ENCODE data around the gene UBE2A. TPM values are rescaled to one million over a fixed set of nuclear protein-coding genes. Genes with fewer than 3 reads are reported as not detected.
A peak's percentile ranks its signal among the peaks of the same experiment; 100 is the strongest.

Gene UBE2A
- total RNA-seq (10 to 100 TPM; 60.4 to 73.2 TPM), polyA plus RNA-seq (ENCODE audit: insufficient read length in 6 of 6) (100 to 1,000 TPM in 1 of 6 donors, 10 to 100 TPM in 5; 89.5 to 100 (median 92.7) TPM)
- long read RNA-seq, donor 1, transcript UBE2A-206 (5 exons, 1,381 nt), result minor isoform, 5 of 37 reads
- long read RNA-seq, donor 1, transcript UBE2A-202 (6 exons, 1,874 nt), result major isoform, 22 of 37 reads
- long read RNA-seq, donor 1, partial matches to known transcripts, result 0 of 37 reads
- long read RNA-seq, donor 1, other reads (novel, unspliced or antisense), result 0 of 37 reads
- long read RNA-seq, donor 2, transcript UBE2A-202 (6 exons, 1,874 nt), result major isoform, 14 of 95 reads
- long read RNA-seq, donor 2, partial matches to known transcripts, result 62 of 95 reads
- long read RNA-seq, donor 2, other reads (novel, unspliced or antisense), result 12 of 95 reads
- long read RNA-seq, donor 3, transcript UBE2A-202 (6 exons, 1,874 nt), result major isoform, 10 of 23 reads
- long read RNA-seq, donor 3, partial matches to known transcripts, result 0 of 23 reads
- long read RNA-seq, donor 3, other reads (novel, unspliced or antisense), result 0 of 23 reads
- long read RNA-seq, donor 4, transcript UBE2A-202 (6 exons, 1,874 nt), result major isoform, 21 of 33 reads
- long read RNA-seq, donor 4, partial matches to known transcripts, result 3 of 33 reads
- long read RNA-seq, donor 4, other reads (novel, unspliced or antisense), result 6 of 33 reads
- long read RNA-seq, donor 5, transcript UBE2A-202 (6 exons, 1,874 nt), result major isoform, 6 of 20 reads
- long read RNA-seq, donor 5, partial matches to known transcripts, result 0 of 20 reads
- long read RNA-seq, donor 5, other reads (novel, unspliced or antisense), result 0 of 20 reads
- long read RNA-seq, donor 6, transcript UBE2A-203 (3 exons, 2,643 nt), result minor isoform, 6 of 21 reads
- long read RNA-seq, donor 6, transcript UBE2A-207 (5 exons, 934 nt), result minor isoform, 6 of 21 reads
- long read RNA-seq, donor 6, transcript UBE2A-202 (6 exons, 1,874 nt), result major isoform, 7 of 21 reads
- long read RNA-seq, donor 6, partial matches to known transcripts, result 0 of 21 reads
- long read RNA-seq, donor 6, other reads (novel, unspliced or antisense), result 0 of 21 reads
- long read RNA-seq, donor 7, transcript UBE2A-202 (6 exons, 1,874 nt), result major isoform, 8 of 20 reads
- long read RNA-seq, donor 7, partial matches to known transcripts, result 5 of 20 reads
- long read RNA-seq, donor 7, other reads (novel, unspliced or antisense), result 0 of 20 reads
- long read RNA-seq, donor 8, transcript UBE2A-203 (3 exons, 2,643 nt), result minor isoform, 7 of 28 reads
- long read RNA-seq, donor 8, transcript UBE2A-202 (6 exons, 1,874 nt), result major isoform, 10 of 28 reads
- long read RNA-seq, donor 8, partial matches to known transcripts, result 0 of 28 reads
- long read RNA-seq, donor 8, other reads (novel, unspliced or antisense), result 0 of 28 reads
- long read RNA-seq, donor 9, result 0 reads
- long read RNA-seq, donor 10, transcript UBE2A-202 (6 exons, 1,874 nt), result major isoform, 19 of 24 reads
- long read RNA-seq, donor 10, partial matches to known transcripts, result 1 of 24 reads
- long read RNA-seq, donor 10, other reads (novel, unspliced or antisense), result 0 of 24 reads
- long read RNA-seq, donor 11, transcript UBE2A-202 (6 exons, 1,874 nt), result major isoform, 21 of 205 reads
- long read RNA-seq, donor 11, partial matches to known transcripts, result 165 of 205 reads
- long read RNA-seq, donor 11, other reads (novel, unspliced or antisense), result 9 of 205 reads
- long read RNA-seq, donor 12, transcript UBE2A-202 (6 exons, 1,874 nt), result major isoform, 11 of 20 reads
- long read RNA-seq, donor 12, partial matches to known transcripts, result 0 of 20 reads
- long read RNA-seq, donor 12, other reads (novel, unspliced or antisense), result 0 of 20 reads

- DNase-seq, result peak; percentile 84 to 95 (median 92)
- H3K36me3 ChIP-seq, result no peaks in the 10 kb centered on the region
- no peaks in the 10 kb centered on the region for H3K27me3 ChIP-seq
- H3K9me3 ChIP-seq, result no peaks in the 10 kb centered on the region
- H3K27ac ChIP-seq, result peak within 1 kb of the TSS; percentile 89 to 90
- peaks cover 0 to 10% of the 10 kb centered on the region in 2 donors for H3K4me1 ChIP-seq
- intact Hi-C loops (cut with DNase I), result no loop called here
- H3K4me3 ChIP-seq, result peak within 1 kb of the TSS; percentile 42 to 65
- peak; percentile 98 for ATAC-seq
- no peak for TF ChIP-seq CTCF (IDR thresholded peaks at IDR 0.05)
These were observed at the start of gene UBE2A for GRCh38 chrX:119574394-119575266. UBE2A (plus strand) TSS chrX:119574563; CDS start chrX:119574712, 149 bp downstream.

- no peaks in the 10 kb centered on the region for H3K36me3 ChIP-seq
- no peak overlapping the region for H3K4me3 ChIP-seq
- intact Hi-C loops (cut with DNase I), result no loop called here
- H3K27me3 ChIP-seq, result no peaks in the 10 kb centered on the region
- no peak for DNase-seq
- H3K4me1 ChIP-seq, result no peaks in the 10 kb centered on the region
- ATAC-seq, result no peak
- H3K27ac ChIP-seq, result no peak overlapping the region
- TF ChIP-seq CTCF (IDR thresholded peaks at IDR 0.05), result no peak
- H3K9me3 ChIP-seq, result no peaks in the 10 kb centered on the region
These were observed 44.8 kb upstream of the UBE2A start for GRCh38 chrX:119529345-119530276.

- intact Hi-C loops (cut with DNase I), result no loop called here
- Histone ChIP-seq H3K4me1 (no peaks in the 10 kb centered on the region), H3K4me3 (no peak overlapping the region), H3K9me3 (no peaks in the 10 kb centered on the region), H3K27ac (no peak overlapping the region), H3K36me3 (peaks cover 0 to 15% of the 10 kb centered on the region in 2 donors), H3K27me3 (no peaks in the 10 kb centered on the region)
- no peak for ATAC-seq
- no peak for DNase-seq
- no peak for TF ChIP-seq CTCF (IDR thresholded peaks at IDR 0.05)
These were observed 36.9 kb upstream of the UBE2A start for GRCh38 chrX:119537487-119537886.
